Dermis microvascular lymphatic vessel endothelial cell (primary cell): Measurements from ENCODE around the gene SPACA5B. TPM values are rescaled to one million over a fixed set of nuclear protein-coding genes. Genes with fewer than 3 reads are reported as not detected.
"Not testable (repeated sequence)": the region's sequence is repeated elsewhere in the genome, so short reads cannot be mapped to it uniquely, and the experiment has no call there.

ENCODE experiments used
- DNase-seq, 2 donors: peaks; one replicate each; pipeline versions ENCODE4 v3.0.0 to v3.0.0-alpha.2; 2010; ENCODE audit warnings: low read depth in 2 of 2
- total RNA-seq: library from RNA; depleted of rRNA; stranded (reverse); fragments of >200 nt; gene quantifications from 2 replicates; pipeline ENCODE4 v1.2.1, GENCODE V29; 2014

Gene SPACA5B
- total RNA-seq = not detected in 2 replicates

DNA sequence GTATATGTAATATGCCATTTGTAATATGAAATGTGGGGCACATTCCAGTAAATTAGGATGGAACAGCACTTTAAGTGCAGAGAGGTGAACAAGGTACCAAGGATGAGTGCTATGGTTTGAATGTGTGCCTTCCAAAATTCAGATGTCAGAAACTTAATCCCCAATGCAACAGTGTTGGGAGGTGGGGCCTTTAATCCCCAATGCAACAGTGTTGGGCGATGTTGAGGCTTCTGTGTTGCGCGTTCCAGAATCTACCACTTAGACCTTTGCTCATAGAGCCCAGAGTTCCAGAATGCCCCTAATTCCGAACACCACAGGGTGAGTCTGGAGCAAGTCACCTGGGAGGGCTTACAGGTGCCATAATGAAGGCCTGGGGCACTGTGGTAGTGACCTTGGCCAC lies at the start of gene SPACA5B:
Gene SPACA5B, plus strand, starts transcription at position 301 of the 400 bp plus-strand sequence. Its CDS starts 62 bp downstream, at position 363.
- DNase-seq = not testable (repeated sequence)

DNA sequence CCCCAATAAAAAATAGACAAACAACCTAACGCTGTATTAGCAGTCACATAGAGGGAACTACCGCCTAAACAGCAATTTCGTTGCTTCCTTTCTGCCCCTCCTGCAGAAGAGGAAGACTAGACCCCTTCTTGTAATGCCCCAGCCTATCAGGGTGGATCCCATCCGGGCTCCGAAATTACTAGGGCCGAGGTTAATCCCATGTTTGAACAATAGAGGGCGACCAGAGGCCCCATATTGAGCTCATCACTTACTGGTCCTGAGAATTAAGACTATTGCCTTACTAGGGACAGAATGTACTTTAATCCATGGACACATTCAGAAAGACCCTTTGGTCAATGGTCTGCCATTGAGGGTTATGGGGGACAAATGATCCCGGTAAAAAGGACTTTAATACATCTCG lies 47.2 kb upstream of the SPACA5B start:
- DNase-seq = peak; percentile 16 to 47

DNA sequence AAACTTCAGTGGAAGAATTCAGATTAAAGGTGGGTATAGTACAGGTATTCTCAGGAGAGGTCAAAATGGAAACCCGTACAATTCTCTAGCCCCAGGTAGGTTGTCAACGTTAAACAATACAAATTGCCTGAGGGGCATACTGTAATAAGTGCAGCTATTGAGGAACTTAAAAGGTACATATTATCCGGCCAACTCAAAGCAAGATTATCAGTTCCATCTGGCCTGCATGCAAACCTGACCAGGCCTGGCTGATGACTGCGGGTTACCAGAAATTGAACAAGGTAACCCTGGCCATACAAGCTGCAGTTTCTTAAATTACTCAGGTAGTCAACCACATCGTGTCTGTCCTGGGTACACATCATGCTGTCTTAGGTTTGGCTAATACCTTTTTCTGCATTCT lies 46.7 kb upstream of the SPACA5B start:
- DNase-seq = no peak

DNA sequence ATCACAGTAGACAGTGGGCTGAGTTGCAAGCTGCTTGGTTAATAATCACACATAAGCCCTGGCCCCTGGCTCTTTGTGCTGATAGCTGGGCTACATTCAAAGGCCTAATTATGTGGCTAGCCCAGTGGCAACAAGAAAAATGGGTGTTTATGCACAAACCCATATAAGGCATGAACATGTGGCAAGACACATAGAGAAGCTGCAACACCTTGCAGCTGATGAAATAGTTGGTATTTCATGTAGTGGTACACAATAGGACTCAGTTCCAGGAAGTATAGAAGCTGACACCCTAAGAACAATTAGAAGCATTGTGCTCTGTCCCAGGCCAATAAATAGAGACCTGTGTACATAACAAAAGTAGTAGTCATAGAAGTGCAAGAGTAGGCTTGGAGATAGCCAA lies 44.3 kb upstream of the SPACA5B start:
- DNase-seq = no peak

DNA sequence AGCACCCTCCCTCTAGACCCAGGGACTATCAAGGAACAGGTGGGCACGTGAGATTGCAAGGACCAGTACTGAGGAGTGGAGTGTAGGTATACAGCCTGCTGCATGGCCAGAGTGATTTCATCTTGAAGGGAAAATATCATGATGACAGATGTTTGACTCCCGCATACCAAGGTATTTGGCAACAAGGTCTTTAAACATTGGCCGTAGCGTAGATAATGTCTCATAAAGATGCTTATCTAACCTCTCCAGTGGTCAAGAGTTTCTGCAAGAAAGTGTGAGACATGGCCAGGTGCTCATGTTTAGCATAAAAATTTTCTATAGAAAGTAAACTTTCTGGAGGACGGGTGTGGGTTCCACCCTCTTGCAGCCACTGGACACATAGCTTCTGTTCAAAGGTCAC lies 40.3 kb upstream of the SPACA5B start:
- no peak for DNase-seq

DNA sequence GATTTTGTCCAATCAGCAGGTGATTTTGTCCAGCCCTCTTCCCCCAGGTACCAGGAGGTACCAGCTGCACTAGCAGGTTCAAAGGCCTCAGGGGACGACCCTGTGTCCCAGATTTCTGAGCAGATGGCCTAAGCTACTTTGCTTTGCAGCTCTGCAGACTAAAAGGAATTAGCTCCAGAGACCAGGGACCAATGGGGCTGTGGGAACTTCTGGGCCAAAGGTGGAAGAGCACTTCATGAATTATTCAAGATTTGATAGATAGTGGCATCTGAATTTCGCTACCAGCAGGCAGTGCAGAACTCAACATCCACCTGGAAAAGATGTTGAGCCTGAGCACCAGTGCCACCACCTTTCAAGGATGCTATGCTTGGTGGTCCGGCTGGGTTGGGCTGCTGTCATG lies 37.9 kb upstream of the SPACA5B start:
- not testable (repeated sequence) for DNase-seq

DNA sequence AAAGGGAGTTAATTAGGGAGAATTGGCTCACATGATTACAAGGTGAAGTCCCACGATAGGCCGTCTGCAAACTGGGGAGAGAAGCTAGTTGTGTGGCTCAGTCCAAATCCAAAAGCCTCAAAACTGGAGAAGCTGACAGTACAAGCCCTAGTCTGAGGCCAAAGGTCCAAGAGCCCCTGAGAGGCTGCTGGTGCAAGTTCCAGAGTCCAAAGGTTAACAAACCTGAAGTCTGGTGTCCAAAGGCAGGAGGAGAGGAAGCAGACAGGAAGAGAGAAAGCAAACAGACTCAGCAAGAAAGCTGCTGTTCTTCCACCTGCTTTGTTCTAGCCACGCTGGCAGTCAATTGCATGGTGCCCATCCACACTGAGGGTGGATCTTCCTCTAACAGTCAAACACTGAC lies 29.0 kb upstream of the SPACA5B start:
- no peak for DNase-seq

DNA sequence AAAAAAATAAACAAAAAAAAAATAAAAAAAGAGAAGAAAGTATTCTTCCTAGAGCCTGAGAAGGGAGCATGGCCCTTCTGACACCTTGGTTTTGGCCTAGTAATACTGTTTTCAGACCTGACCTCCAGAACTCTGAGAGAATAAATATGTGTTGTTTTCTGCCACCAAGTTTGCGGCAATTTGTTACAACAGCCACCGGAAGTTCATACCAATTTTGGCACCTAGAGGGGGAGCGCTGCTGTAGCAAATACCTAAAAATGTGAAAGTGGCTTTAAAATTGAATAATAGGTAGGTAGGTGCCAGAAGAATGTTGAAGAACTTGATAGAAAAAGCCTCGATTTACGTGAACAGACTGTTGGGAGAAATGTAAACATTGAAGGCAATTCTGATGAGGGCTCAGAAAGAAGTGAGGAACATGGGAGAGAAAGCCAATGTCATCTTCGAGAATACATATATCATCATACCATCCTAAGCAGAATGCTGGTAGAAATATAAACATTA lies 27.5 kb upstream of the SPACA5B start:
- DNase-seq = no peak

DNA sequence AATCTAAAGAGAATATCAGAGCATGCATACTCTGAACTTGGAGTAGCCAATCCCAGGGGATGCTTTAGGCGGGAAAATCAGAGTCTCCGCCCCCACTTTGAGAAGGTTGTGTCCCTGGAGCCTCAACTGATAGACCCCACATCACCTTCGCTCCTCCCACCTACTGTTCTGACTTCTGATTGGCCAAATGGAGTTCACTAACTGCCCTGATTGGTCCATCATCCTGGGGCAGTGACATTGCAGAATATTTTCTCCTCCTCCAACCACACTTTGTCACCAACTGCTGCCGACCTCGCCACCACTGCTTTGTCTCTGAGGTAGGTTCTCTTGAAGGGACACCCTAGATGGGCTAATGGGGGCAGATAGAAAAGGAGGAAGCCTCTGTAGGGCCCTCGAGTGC lies 22.7 kb upstream of the SPACA5B start:
- DNase-seq = no peak

DNA sequence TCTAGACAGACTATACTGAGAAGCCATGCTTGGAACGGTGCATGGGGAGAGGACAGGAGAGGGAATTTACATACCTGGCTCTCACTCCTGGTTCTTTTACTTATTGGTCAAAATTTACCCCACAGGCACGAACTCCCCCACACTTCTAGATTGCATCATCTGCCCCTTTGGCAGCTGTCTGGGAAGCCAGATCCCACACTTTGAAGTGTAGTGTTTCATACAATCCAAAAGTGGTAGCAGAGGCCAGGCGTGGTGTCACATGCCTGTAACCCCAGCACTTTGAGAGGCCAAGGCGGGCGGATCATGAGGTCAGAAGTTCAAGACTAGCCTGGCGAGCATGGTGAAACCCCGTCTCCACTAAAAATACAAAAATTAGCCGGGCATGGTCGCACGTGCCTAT lies 5.1 kb upstream of the SPACA5B start:
- DNase-seq = not testable (repeated sequence)

DNA sequence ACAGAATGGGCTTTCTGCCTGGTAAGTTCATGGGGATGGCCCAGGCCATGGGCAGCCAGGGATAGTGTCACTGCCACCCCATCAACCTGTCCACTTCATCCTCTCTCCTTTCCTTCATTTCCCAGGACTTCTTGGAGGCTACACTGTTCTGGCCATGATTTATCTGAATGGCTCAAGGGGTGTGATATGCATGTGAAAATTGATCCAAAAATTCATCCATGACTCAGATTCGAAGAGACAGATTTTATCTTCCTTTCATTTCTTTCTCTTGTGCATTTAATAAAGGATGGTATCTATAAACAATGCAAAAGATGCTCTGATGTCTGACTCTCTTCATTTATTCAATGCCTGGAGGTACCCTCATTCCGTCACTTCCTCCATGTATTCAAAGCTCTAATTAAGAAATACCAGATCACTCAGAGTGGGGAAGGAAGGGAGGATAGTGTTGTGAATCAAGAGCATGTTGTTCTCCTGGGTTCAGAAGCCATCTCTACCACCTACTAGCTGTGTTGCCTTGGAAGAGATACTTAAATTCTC lies 1.9 kb downstream of the SPACA5B start:
- DNase-seq = not testable (repeated sequence)

DNA sequence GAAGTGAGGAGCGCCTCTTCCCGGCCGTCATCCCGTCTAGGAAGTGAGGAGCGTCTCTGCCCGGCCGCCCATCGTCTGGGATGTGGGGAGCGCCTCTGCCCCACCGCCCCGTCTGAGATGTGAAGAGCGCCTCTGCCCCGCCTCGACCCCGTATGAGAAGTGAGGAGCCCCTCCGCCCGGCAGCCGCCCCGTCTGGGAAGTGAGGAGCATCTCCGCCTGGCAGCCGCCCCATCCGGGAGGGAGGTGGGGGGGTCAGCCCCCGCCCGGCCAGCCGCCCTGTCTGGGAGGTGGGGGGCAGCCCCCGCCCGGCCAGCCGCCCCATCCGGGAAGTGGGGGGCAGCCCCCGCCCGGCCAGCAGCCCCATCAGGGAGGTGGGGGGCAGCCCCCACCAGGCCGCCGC lies 8.7 kb downstream of the SPACA5B start:
- DNase-seq = not testable (repeated sequence)

DNA sequence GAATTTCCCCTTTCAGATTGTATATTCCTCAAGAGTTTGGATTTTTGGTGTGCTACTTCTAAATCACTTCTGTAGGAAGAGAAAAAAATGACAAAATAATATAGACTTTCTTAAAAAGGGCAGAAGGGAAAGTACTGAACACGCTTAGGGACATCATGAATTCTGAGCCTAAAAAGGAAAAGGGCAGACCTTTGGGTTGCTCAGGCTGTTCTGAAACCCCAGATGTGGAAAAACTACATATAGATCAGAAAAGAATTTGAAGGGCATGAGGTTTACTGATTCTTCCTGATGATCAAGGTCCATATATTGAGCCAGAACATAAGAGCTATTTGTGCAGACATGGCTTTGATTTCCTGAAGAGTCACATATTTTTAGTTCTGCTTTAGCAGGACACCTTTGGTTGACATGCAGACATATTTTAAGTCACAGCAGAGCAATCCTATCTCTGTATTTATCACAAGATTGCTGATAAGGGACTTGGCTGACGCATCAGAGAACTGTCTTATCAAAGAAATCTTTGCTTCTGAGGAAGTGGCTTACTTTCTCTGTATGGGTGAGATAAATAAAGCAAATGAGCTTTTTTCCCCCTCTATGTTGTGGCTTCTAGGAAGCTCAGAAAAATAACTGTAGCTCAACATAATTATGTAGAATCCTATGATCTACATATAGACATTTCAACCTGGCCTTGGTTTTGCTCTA lies 11.5 kb downstream of the SPACA5B start:
- not testable (repeated sequence) for DNase-seq

DNA sequence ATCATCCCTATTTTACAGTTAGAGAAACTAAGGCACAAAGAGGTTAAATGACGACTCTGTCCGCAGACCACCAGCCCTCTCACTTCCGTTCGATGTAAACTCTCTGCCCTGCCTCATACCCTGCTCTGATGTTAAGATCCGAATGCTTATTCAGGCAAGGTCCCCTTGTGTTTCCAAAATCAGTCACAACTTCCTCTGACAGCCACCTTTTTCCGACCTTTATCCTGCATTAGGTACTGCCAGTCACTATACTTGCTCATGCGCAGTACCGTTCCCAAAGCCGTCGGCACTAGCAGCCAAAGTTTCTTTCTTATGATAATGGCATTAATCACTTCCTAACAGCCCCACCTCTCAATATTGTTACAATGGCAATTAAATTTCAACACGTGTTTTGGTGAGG lies 12.3 kb downstream of the SPACA5B start:
- DNase-seq = peak in 1 of 2 donors; percentile 2

DNA sequence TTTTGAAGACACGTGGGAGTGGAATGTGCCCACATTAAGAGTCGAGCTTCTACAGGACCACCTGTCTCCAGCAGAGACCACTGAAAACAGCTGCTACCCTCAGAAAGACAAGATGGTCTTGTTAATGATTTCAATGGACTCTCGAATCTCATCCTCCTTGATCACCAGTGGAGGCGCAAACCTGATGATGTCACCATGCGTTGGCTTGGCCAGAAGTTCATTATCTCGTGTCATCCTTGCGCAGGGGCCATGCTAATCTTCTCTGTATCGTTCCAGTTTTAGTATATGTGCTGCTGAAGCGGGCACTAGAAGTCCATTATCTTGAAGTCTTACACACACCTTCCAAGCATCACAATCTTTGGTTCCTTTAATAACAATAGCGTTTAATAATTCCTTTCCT lies 23.3 kb downstream of the SPACA5B start:
- no peak for DNase-seq

DNA sequence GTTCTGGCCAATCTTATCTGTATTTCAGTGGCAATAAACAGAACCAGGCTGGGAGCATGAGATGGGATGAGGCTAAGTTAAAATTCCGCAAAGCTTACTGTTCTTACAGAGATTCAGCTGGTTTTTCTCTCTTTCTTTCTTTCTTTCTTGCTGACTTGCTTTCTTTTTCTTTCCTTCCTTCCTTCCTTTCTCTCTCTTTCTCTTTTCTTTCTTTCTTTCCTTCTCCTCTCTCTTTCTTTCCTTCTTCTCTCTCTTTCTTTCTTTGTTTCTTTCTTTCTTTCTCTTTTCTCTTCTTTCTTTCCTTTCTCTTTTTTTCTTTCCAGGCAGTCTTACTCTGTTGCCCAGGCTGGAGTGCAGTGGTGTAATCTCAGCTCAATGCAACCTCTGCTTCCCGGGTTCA lies 24.4 kb downstream of the SPACA5B start:
- DNase-seq = no peak

DNA sequence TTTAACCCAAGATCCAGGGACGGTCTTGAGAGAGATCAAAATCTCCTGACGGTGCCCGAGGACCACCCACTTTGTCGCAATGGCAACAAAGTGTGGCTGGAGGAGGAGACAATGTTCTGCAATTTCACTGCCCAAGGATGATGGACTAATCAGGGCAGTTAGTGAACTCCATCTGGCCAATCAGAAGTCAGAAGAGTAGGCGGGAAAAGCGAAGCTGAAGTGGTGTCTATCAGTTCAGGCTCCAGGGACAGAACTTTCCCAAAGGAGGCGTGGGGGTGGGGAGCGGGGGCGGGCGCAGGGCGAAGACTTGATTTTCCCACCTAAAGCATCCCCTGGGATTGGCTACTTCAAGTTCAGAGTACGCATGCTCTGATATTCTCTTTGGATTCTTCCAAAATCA lies 25.6 kb downstream of the SPACA5B start:
- DNase-seq = no peak

DNA sequence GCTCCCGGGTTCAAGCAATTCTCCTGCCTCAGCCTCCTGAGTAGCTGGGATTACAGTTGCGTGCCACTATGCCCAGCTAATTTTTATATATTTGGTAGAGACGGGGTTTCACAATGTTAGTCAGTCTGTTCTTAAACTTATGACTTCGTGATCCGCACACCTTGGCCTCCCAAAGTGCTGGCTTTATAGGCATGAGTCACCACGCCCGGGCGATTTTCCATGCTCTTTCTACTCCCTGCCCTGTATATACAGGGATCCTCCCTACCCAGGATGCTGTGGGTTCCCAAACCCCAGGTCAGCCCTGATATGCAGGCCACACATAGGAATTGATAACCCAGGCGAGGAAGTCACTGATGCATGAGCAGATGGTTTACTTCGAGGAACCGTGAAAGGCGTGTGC lies 34.8 kb downstream of the SPACA5B start:
- no peak for DNase-seq

DNA sequence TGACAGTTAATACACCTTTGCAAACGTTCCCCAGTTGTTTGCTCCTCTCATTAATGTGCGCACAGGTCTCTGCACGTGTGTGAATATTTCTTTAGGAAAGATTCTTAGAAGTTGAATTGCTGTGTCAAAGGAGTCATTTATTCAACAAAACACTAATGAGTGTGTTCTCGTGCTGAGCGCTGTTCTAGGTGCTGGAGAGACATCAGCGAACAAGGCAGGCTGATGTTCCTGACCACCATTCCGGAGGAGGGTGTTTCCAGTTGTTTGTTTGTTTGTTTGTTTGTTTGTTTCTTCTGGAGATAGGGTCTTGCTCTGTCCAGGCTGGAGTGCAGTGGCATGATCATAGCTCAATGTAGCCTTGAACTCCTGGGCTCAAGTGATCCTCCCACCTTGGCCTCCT lies 35.9 kb downstream of the SPACA5B start:
- DNase-seq = not testable (repeated sequence)

DNA sequence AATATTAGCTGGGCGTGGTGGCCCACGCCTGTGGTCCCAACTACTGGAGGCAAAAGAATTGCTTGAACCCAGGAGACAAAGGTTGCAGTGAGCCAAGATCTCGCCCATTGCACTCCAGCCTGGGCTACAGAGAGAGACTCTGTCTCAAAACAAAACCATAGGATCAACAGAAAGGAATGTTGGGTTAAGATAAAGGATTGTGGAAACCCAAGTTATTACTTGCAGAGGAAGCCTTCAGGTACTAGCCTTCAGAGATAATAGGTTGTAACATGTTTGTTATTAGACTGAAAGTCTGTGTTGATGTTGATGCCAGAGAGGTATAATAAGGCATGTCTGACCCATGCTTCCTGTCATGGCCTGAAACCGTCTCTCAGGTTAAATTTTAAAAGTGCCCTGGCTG lies 49.3 kb downstream of the SPACA5B start:
- DNase-seq = no peak

DNA sequence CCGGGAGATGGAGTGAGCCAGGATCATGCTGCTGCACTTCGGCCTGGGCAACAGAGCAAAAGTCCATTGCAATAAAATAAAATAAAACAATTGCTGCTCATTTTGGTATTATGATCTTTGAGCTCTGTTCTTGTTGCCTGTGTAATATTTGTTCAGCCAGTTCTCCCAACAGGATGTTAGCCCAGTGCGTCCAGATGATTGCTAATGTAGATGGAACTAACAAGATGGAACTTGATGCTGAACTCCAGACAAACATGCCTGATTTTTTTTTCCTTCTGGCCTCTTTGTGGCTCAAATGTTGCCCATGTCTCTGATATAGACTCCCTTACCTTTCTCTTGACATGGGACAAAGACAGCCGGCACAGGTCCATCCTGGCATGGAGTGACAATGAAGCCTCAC lies 50.4 kb downstream of the SPACA5B start:
- no peak for DNase-seq

DNA sequence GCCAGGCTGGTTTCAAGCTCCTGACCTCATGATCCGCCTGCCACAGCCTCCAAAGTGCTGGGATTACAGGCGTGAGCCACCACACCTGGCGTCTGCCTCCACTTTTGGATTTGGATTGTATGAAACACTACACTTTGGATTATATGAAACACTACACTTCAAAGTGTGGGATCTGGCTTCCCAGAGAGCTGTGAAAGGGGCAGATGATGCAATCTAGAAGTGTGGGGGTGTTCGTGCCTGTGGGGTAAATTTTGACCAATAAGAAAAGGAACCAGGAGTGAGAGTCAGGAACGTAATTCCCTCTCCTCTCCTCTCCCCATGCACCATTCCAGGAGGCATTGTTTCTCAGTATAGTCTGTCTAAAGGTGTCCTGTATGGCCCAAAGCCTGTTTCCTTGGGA lies 51.5 kb downstream of the SPACA5B start:
- DNase-seq = not testable (repeated sequence)
